ENCODE data around the gene GRIK3.

DNA sequence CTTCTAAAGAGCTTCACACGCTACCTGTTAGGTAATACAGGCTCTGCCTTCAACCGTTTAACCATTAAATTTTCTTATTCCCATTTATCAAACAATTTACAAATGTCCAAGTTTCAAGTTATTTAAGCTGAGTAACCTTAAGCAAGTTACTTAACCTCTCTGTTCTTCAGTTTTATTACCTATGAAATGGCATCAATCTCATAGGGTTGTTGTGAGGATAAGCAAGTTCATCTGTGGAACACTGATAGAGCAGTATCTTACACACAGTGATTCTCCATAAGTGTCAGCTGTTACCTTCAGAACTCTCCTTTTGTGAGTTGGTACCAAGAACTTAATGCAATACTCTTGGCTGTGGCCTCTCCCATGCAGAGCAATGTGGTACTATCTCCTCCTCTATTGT, 40.0 kb downstream of the GRIK3 start:
- TF ChIP-seq, protein P1, sequence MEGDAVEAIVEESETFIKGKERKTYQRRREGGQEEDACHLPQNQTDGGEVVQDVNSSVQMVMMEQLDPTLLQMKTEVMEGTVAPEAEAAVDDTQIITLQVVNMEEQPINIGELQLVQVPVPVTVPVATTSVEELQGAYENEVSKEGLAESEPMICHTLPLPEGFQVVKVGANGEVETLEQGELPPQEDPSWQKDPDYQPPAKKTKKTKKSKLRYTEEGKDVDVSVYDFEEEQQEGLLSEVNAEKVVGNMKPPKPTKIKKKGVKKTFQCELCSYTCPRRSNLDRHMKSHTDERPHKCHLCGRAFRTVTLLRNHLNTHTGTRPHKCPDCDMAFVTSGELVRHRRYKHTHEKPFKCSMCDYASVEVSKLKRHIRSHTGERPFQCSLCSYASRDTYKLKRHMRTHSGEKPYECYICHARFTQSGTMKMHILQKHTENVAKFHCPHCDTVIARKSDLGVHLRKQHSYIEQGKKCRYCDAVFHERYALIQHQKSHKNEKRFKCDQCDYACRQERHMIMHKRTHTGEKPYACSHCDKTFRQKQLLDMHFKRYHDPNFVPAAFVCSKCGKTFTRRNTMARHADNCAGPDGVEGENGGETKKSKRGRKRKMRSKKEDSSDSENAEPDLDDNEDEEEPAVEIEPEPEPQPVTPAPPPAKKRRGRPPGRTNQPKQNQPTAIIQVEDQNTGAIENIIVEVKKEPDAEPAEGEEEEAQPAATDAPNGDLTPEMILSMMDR (conservative IDR thresholded peaks at IDR 0.05; ENCODE audit: low read length) = no peak
- no peak for TF ChIP-seq EZH2phosphoT487 (IDR thresholded peaks at IDR 0.05; ENCODE audit: borderline replicate concordance, low read depth, low read length)

All from OCI-LY7 (cell line).